Immature natural killer cell (primary cell): ENCODE measurements around the gene C6orf15. TPM values are rescaled to one million over a fixed set of nuclear protein-coding genes. Genes with fewer than 3 reads are reported as not detected.

Source experiments
- DNase-seq, 3 donors: peaks; one replicate each; pipeline ENCODE4 v3.0.0; 2022; ENCODE audit warnings: mixed read lengths in 1 of 3
- H3K27ac Mint-ChIP-seq, 6 donors: one replicate each; pipeline ENCODE4 v1.8.0; 2020; ENCODE audit warnings: mixed read lengths in 6 of 6, mild to moderate bottlenecking in 5 of 6, inconsistent platforms in 4 of 6, moderate library complexity in 3 of 6
- H3K27me3 Mint-ChIP-seq, 3 donors: one replicate each; pipeline ENCODE4 v1.8.0; 2020 to 2021; ENCODE audit warnings: low read depth in 3 of 3, mild to moderate bottlenecking in 3 of 3, mixed read lengths in 3 of 3, moderate library complexity in 3 of 3, inconsistent platforms in 1 of 3
- H3K36me3 Mint-ChIP-seq, 3 donors: one replicate each; pipeline ENCODE4 v1.8.0; 2020; ENCODE audit warnings: mixed read lengths in 3 of 3, inconsistent platforms in 2 of 3, mild to moderate bottlenecking in 2 of 3
- H3K4me1 Mint-ChIP-seq, 2 donors: one replicate each; pipeline ENCODE4 v1.8.0; 2020; ENCODE audit warnings: inconsistent platforms in 2 of 2, mild to moderate bottlenecking in 2 of 2, mixed read lengths in 2 of 2, moderate library complexity in 1 of 2
- H3K4me3 Mint-ChIP-seq, 5 donors: one replicate each; pipeline ENCODE4 v1.8.0; 2020; ENCODE audit warnings: mild to moderate bottlenecking in 5 of 5, mixed read lengths in 5 of 5, inconsistent platforms in 3 of 5, moderate library complexity in 3 of 5
- H3K9me3 Mint-ChIP-seq, 6 donors: one replicate each; pipeline ENCODE4 v1.8.0; 2020; ENCODE audit warnings: mild to moderate bottlenecking in 6 of 6, mixed read lengths in 6 of 6, inconsistent platforms in 4 of 6, moderate library complexity in 3 of 6
- polyA plus RNA-seq, 3 donors: library from polyadenylated mRNA; unstranded; fragments of 300-500 nt; fragmentation: Illumina TruSeq; gene quantifications; one replicate each; pipeline ENCODE4 v1.2.3, GENCODE V29; 2021

Gene C6orf15
- polyA plus RNA-seq, 3 donors from 2014 or later: not detected

DNA sequence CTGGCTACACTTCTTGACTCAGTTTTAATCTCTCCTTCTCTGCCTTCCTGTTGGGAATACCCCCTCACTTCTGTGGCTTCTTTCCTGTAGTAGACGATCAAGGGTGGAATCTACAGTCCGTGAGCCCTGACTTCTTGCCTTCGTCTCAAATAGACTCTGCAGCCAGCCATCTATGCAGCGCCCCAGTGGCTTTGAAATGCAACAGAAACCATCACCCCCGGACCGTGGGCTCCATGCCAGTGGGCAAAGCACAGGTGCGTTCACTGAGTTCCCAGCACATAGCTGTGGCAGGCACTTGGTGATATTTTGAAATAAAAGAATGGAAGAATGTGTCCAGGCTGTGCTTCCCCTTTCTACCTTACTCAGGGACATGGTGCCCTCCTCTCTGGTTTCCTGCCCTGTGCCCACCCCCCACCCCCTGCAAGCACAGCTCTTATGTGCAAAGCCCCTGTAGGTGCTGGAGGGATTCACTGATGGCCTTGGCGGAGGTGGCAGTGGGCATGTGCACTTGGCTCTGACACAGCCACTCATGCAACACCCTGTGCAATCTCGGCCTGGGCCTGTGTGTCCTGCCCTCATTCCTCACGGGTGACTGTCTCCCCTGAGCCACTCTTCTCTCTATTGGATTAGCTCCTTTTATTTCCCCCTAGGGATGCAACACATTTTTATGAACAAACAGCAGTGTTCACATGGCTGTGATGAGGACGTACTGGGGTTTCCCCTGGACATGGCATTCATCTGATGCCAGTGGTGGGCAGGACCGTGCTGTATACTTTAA, 13.4 kb upstream of the C6orf15 start:
- H3K27me3 Mint-ChIP-seq: peaks cover 5 to 10% (median 8%) of the 10 kb centered on the region in 3 donors
- H3K27ac Mint-ChIP-seq: no peak overlapping the region

DNA sequence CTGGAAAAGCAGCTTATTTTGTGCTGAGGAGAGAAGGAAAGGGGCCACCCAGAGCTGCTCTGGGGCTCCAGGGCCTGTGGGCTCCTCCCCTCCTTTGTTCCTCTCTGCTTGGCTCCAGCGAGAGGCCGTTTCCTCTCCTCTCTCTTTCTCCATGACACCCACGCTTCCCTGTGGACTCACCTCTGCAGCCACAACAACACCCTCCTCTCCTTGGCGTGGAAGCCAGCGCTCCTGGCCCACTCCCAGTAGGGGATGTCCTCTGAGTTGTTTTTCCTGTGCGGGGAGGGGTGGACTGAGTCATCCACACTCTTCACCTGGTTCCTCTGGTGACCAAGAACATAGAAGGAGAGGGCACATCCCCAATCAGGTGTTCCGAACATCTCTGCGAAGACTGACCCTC, 12.8 kb upstream of the C6orf15 start:
- Mint-ChIP-seq H3K9me3 (no peaks in the 10 kb centered on the region), H3K27me3 (peaks cover 5 to 10% (median 8%) of the 10 kb centered on the region in 3 donors), H3K27ac (no peak overlapping the region), H3K4me1 (no peaks in the 10 kb centered on the region), H3K36me3 (no peaks in the 10 kb centered on the region), H3K4me3 (no peak overlapping the region)
- no peak for DNase-seq

More for the DNA sequence above, 13.4 kb upstream of the C6orf15 start:
- Mint-ChIP-seq H3K4me3 (no peak overlapping the region), H3K4me1 (no peaks in the 10 kb centered on the region), H3K36me3 (no peaks in the 10 kb centered on the region), H3K9me3 (no peaks in the 10 kb centered on the region)
- no peak for DNase-seq

DNA sequence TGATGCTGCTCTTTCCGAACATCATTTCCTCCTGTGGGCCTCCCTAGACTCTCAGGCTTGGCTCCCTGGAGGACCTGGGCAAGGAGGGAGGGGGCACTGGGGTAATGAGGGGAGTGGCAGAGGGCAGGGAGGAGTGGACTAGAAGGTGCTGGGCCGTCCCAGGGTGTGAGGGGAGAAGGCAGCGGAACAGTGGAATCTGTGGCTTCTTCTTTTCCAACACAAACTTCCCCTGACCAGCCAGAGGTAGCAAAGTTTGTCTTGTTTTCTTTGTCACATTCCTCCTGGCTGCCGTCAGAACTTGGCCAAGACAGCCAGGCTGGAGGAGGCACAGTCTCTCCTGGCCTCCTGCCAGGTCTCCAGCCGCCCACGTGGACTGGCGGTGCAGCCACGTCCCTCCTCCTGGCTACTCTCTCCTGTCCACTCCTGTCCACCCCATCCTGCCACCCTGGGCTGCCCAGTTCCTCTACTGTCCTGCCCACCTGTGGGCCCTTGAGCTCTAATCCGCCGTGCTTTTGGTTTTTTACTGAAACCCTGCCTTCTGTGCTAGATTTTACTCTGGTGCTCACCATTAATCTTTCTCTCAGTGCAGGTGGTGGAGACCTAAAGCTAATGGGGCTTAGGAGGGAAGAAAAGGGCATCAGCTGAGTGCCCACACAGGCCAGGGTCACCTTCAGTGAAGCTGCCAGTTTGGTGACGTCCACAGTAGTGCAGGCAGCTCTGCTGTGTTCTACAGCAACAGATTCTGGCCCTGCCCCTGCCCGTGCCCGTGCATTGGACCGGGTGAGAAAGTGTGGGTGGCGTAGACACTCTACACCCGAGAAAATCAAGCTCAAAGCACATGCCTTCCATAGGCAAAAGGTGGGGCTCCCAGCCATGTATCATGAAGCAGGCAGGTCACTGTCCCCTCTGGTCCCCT, 10.7 kb upstream of the C6orf15 start:
- no peaks in the 10 kb centered on the region for H3K36me3 Mint-ChIP-seq
- peaks cover 1 to 18% (median 9%) of the 10 kb centered on the region in 3 donors for H3K27me3 Mint-ChIP-seq
- H3K9me3 Mint-ChIP-seq: no peaks in the 10 kb centered on the region
- H3K4me3 Mint-ChIP-seq: no peak overlapping the region
- no peak overlapping the region for H3K27ac Mint-ChIP-seq
- no peaks in the 10 kb centered on the region for H3K4me1 Mint-ChIP-seq
- no peak for DNase-seq

DNA sequence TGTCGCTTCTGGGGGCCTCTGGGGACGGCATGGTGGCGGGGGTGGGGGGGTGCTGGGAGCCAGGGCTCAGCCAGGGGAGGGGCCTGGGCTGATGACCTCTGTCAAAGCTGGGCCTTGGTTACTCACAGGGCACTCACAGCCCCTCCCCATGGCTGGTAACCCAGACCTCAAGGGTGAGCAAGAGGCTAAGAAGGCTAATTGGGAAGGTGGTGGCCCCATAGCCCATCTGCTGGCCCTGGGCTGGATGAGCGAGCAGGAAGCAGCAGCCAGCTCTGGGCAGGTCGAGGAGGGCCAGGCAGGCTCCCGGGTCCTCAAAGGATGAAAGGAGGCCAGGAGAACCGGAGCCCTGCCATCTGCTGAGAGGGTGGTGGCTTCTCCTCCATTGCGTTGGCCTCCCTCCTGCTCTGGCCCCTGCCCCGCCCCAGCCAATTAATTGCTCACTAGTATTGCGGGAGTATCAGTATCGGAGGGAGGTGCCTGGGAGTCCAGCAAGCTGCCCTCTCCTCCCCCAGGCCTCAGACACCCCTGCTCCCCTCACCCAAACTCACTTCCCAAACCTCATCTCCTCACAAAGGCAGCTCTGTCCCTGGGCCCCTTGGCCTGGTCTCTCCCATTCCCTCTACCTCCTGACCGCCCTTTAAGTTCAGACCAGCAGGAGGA, 8.9 kb upstream of the C6orf15 start:
- peaks cover 0 to 23% (median 7%) of the 10 kb centered on the region in 3 donors for H3K27me3 Mint-ChIP-seq

DNA sequence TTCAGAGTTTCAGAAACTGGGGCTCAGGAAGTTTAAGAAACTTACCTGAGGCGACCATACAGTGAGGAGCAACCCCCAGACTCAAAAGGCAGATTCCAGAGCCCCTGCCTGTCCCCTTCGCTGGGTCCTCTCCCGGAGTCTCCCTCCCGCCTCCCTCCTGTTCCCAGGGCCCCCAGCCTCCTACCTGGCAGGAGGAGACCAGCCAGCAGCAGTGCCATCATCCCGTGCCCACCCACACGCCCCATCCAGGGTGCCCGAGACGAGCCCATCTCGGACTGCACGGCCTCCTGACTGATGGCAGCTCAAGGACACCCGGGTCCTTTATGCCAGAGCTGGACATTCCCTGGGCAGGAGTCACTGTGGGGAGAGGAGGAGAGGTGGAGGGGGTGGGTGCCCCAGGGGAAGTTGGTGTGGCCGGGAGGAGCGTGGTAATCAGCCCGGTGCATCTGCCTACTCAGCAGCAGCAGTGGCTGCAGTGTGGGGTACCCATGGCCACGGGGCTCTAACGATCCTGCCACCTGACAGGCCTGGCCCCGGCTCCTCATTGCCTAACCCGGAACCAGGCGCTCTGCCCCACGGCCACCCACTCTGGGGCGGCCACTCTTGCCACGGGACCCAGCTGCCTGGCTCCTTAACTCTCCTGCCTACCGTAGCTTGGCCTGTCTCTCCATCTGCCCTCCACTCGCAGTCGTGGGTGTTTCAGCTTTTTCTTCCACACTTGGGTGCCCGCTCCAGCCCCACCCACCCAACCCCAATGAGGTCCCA, 8.0 kb upstream of the C6orf15 start, which contains the start of gene CDSN:
CDSN (minus strand) TSS at position 296 of the 765 bp plus-strand sequence; CDS start at position 269, 27 bp downstream.
- H3K9me3 Mint-ChIP-seq: no peaks in the 10 kb centered on the region
- H3K4me3 Mint-ChIP-seq: no peak within 1 kb of the TSS
- no peak within 1 kb of the TSS for H3K27ac Mint-ChIP-seq
- peaks cover 0 to 31% (median 5%) of the 10 kb centered on the region in 3 donors for H3K27me3 Mint-ChIP-seq
- no peaks in the 10 kb centered on the region for H3K36me3 Mint-ChIP-seq
- DNase-seq: no peak
- H3K4me1 Mint-ChIP-seq: no peaks in the 10 kb centered on the region

More for the DNA sequence above, 8.9 kb upstream of the C6orf15 start:
- Mint-ChIP-seq H3K36me3 (no peaks in the 10 kb centered on the region), H3K4me1 (no peaks in the 10 kb centered on the region), H3K4me3 (no peak overlapping the region), H3K27ac (no peak overlapping the region), H3K9me3 (no peaks in the 10 kb centered on the region)
- DNase-seq: no peak

DNA sequence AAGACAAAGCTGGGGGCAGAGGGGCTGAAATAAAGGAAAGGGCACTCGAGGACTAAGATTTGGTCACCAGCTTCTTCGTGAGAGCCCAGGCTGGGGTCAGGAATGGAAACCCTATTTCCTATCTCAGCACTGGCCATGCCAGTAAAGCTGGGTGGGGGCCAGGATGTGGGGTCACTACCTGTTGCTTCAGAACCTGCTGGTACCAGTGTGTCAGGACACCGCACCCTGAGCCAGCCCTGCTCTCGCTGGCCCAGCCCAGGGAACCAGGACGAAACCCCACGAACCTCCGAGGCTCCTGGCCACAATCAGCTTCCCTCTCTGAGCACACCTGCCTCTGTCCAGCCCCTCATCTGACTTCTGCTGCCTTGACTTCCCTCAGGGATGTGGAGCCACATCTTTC, 5.8 kb upstream of the C6orf15 start:
- DNase-seq: no peak
- Mint-ChIP-seq H3K27me3 (peaks cover 2 to 35% (median 5%) of the 10 kb centered on the region in 3 donors), H3K9me3 (no peaks in the 10 kb centered on the region), H3K27ac (no peak overlapping the region), H3K4me1 (no peaks in the 10 kb centered on the region), H3K4me3 (no peak overlapping the region), H3K36me3 (no peaks in the 10 kb centered on the region)

DNA sequence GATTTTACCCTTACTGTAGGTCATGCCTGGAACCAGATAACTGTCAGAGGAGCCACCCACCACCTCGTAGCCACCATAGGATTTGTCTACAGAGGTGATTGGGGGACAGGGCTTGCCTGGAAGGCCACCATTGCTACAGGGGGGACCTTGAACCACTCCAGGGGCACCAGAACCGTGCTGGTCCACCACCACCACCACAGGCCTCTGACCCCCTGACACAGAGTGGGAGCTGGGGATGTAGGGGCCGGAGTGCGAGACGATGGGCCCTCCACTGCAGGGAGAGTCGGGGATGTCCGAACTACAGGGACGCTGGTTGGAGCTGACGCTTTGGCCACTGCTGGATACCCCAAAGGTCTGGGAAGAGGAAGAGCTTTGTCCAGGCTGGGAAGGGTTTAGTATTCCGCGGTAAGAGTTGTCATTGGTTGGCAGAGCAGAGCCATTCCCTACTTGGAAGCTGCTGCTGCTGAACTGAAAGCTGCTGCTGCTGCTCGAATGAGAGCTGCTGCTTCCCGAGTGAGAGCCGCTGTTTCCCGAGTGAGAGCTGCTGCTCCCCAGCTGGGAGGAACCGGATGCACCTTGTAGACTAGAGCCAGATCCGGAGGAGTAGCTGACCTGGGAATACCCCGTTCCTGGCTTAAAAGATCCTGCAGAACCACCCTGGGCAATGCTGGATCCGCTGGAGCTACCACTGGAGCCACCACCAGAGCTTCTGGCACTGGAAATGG, 4.4 kb upstream of the C6orf15 start:
- no peaks in the 10 kb centered on the region for H3K36me3 Mint-ChIP-seq
- no peak overlapping the region for H3K4me3 Mint-ChIP-seq
- no peaks in the 10 kb centered on the region for H3K4me1 Mint-ChIP-seq
- DNase-seq: no peak
- no peak overlapping the region for H3K27ac Mint-ChIP-seq
- H3K9me3 Mint-ChIP-seq: no peaks in the 10 kb centered on the region
- peaks cover 2 to 30% (median 3%) of the 10 kb centered on the region in 3 donors for H3K27me3 Mint-ChIP-seq

GRCh38 chr6:31115941-31116560, 3.7 kb upstream of the C6orf15 start:
- no peak overlapping the region for H3K27ac Mint-ChIP-seq
- peaks cover 3 to 33% (median 4%) of the 10 kb centered on the region in 3 donors for H3K27me3 Mint-ChIP-seq
- H3K4me1 Mint-ChIP-seq: no peaks in the 10 kb centered on the region
- H3K4me3 Mint-ChIP-seq: no peak overlapping the region
- no peaks in the 10 kb centered on the region for H3K36me3 Mint-ChIP-seq
- no peaks in the 10 kb centered on the region for H3K9me3 Mint-ChIP-seq
- DNase-seq: no peak

DNA sequence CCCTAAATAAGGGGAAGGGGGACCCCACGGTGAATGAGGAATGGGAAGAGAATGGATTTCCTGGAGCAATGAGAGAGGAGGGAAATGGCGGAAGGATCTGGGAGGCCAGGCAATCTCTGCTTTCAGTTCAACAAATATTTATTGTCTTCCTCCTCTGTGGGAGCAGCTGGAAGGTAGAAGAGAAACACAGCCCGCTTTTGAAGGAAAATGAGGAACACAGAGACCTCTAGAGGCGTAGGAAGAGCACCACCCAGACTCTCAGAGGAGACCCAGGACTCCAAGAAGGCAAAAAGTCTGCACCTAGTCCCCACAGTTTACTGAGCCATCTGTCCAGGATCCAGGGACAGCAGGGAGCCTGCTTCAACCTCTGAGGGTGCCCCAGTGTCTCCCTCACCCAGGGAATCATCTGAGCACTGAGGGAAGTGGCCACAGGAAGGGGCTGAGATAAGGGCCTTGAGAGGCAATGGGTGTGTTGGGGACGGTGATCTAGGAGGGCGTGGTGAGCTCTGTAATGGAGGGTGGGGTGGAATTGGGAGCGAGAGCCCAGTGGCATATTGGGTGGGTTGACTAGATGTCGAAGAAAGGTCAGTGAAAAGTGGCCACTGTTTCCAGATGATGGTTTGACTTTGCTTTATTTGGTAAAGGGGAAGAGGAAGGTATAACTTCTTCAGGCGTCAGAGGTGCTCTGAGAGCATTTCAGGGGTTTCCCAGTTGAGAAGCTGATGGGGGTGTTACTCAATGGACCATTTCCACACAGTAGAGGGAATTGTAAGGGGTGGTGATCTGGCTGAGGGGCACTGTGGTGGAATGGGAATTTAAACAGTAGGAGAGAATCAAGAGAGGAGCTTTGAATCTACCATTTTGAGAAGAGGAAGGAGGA, 2.8 kb upstream of the C6orf15 start:
- no peak overlapping the region for H3K4me3 Mint-ChIP-seq
- no peak for DNase-seq
- no peaks in the 10 kb centered on the region for H3K4me1 Mint-ChIP-seq
- H3K36me3 Mint-ChIP-seq: no peaks in the 10 kb centered on the region
- H3K27me3 Mint-ChIP-seq: peaks cover 3 to 34% (median 4%) of the 10 kb centered on the region in 3 donors
- H3K9me3 Mint-ChIP-seq: no peaks in the 10 kb centered on the region
- H3K27ac Mint-ChIP-seq: no peak overlapping the region

DNA sequence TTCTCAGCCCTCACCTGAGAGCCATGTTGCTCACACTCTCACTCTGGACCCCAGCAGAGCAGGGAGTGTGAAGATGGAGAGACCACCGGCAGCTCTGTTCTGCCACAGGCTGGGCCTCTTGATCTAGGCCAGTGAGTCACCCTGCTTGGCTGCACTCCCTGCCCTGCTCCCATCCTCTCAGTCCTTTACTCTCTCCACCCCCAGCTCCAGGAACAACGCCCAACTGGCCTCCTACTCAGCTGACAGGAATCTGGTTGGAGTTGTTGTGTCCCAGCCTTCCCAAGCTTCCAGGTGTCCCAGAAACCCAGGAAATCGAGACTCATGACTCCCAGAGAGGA, 2.1 kb upstream of the C6orf15 start, which contains the start of gene PSORS1C1:
PSORS1C1 (plus strand) TSS at position 260 of the 338 bp plus-strand sequence. CDS start 14,833 bp downstream, outside the sequence.
- Mint-ChIP-seq H3K36me3 (no peaks in the 10 kb centered on the region), H3K27ac (peak within 1 kb of the TSS in 1 of 6 donors; percentile 35), H3K4me1 (no peaks in the 10 kb centered on the region), H3K9me3 (no peaks in the 10 kb centered on the region), H3K4me3 (no peak within 1 kb of the TSS), H3K27me3 (peaks cover 3 to 33% (median 4%) of the 10 kb centered on the region in 3 donors)
- DNase-seq: no peak

- Mint-ChIP-seq H3K27me3 (peaks cover 0 to 28% (median 5%) of the 10 kb centered on the region in 3 donors), H3K36me3 (no peaks in the 10 kb centered on the region), H3K27ac (no peak overlapping the region), H3K4me1 (no peaks in the 10 kb centered on the region), H3K4me3 (no peak overlapping the region), H3K9me3 (no peaks in the 10 kb centered on the region)
- no peak for DNase-seq
Observed at GRCh38 chr6:31113861-31114540, 1.6 kb upstream of the C6orf15 start.
